Measurements from ENCODE around the gene NHERF1. TPM values are rescaled to one million over a fixed set of nuclear protein-coding genes. Genes with fewer than 3 reads are reported as not detected.

NHERF1 gene
- total and polyA plus RNA-seq, 2 of the 13 experiments (the other 11 are each of a cell fraction or from before 2014, with no cell fraction given), result 169 to 269 TPM

DNA sequence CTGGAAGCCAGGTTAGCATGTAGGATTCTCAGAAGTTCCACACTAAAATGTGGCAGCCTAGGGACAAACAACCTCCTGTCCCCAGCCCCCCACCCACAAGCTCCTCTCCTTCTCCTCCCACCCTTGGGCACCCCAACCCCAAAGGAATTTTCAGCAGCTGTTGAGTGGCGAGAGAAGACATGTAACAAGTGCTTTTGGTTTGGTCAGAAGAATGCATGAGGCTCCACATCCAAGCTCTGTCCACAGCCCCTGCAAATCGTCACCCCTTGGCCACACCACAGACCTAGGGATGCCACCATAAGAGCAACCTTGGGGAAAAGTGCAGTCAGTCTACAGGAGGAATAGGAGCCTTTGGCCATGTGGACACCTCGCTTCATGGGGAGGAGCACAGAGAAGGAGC lies 23.3 kb upstream of the NHERF1 start:
- Histone ChIP-seq H3K27ac (ENCODE audit: extremely low read length, insufficient read depth, low read length) (no peak overlapping the region), H3K4me2 (ENCODE audit: low read depth, low read length) (no peak overlapping the region), H3K4me1 (ENCODE audit: insufficient read depth, low read length) (no peaks in the 10 kb centered on the region), H3K4me3 (replicated peaks in 1 of 3; ENCODE audit: insufficient read depth in 1 of 3, low read depth in 2 of 3, low read length in 3 of 3) (no peak overlapping the region), H3K27me3 (ENCODE audit: control insufficient read depth in 1 of 2, insufficient read depth in 2 of 2, low read length in 2 of 2) (peaks cover 2 to 8% of the 10 kb centered on the region in 2 experiments; a peak in 2 of 5 replicates), H3K9me3 (ENCODE audit: low read length) (peaks cover 9% of the 10 kb centered on the region; the same call in 1 of the 2 replicates), H3K9ac (ENCODE audit: insufficient read depth, low read depth, low read length) (no peak overlapping the region), H2AFZ (ENCODE audit: low read length) (no peak overlapping the region), H3K36me3 (replicated peaks in 1 of 2; ENCODE audit: control insufficient read depth in 1 of 2, insufficient read depth in 2 of 2, low read length in 2 of 2) (no peaks in the 10 kb centered on the region), H3K79me2 (ENCODE audit: insufficient read depth, low read length) (no peaks in the 10 kb centered on the region), H4K20me1 (ENCODE audit: insufficient read depth, low read length) (no peaks in the 10 kb centered on the region)
- ATAC-seq, result no peak
- no peak for DNase-seq (ENCODE audit: low spot score)
- POLR2A ChIA-PET, result no interaction called here
- no TSS peak for BruUV-seq (replicated peaks)
- intact Hi-C loops (cut with micrococcal nuclease; ENCODE audit: unreplicated experiment), result no loop called here
- CTCF ChIA-PET (ENCODE audit: low intra/inter-chr PET ratio, low total read pairs), result no interaction called here
- TF ChIP-seq GATA4 (IDR thresholded peaks at IDR 0.05; ENCODE audit: borderline replicate concordance, low read depth) (no peak), ZMAT3 (CRISPR knock-in tag; conservative IDR thresholded peaks at IDR 0.05) (no peak), SAFB2 (CRISPR knock-in tag; IDR thresholded peaks at IDR 0.05; ENCODE audit: borderline replicate concordance, low read depth) (no peak), SMARCE1 (IDR thresholded peaks at IDR 0.05; ENCODE audit: borderline replicate concordance) (no peak), STAT5B (CRISPR knock-in tag; IDR thresholded peaks at IDR 0.05) (no peak), JUND (CRISPR knock-in tag; IDR thresholded peaks at IDR 0.05) (no peak), KMT2B (CRISPR knock-in tag; IDR thresholded peaks at IDR 0.05) (no peak)
- no peak for FAIRE-seq
- WGBS (ENCODE audit: low lambda C conversion rate), result 18% methylated on average over 3 of the region's 3 CpGs
- in situ Hi-C loops (cut with HindIII; ENCODE audit: extremely low pct_ligation_motif_present, low pct_unique_long_range_greater_than_20kb), result no loop called here

DNA sequence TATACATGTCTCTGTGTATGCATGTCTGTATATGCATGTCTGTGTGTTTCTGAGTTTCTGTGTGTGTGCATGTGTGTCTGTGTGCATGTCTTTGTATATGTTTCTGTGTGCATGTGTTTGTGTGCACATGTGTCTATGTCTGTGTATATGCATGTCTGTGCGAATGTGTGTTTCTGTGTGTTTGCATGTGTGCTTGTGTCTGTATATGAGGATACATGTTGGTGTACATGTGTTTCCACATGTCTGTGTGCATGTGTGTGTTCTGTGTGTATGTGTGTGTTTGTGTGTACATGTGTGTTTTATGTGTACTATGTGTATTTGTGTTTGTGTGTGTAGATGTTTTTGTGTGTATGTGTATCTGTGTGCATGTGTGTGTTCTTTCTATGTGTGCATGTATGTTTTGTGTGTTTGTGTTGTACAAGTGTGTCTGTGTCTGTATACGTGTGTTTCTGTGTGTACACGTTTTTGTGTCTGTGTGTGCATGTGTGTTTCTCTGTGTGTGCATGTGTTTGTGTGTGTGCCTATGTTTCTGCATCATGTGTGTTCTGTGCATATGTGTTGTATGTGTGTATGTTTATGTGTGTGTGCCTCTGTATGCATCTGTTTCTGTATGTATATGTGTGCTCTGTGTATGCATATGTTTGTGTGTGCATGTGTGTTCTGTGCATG lies 20.3 kb upstream of the NHERF1 start:
- H4K20me1 ChIP-seq (ENCODE audit: insufficient read depth, low read length), result no peaks in the 10 kb centered on the region
- H3K4me3 ChIP-seq (replicated peaks in 1 of 3; ENCODE audit: insufficient read depth in 1 of 3, low read depth in 2 of 3, low read length in 3 of 3), result no peak overlapping the region
- 46% methylated on average over 3 of the region's 3 CpGs for WGBS (ENCODE audit: low lambda C conversion rate)
- no peak overlapping the region for H2AFZ ChIP-seq (ENCODE audit: low read length)
- H3K4me1 ChIP-seq (ENCODE audit: insufficient read depth, low read length), result no peaks in the 10 kb centered on the region
- in situ Hi-C loops (cut with HindIII; ENCODE audit: extremely low pct_ligation_motif_present, low pct_unique_long_range_greater_than_20kb), result no loop called here
- H3K9me3 ChIP-seq (ENCODE audit: low read length), result peaks cover 9% of the 10 kb centered on the region; the same call in 1 of the 2 replicates
- no peak overlapping the region for H3K9ac ChIP-seq (ENCODE audit: insufficient read depth, low read depth, low read length)
- FAIRE-seq (peak; percentile 75), ATAC-seq (no peak), DNase-seq (ENCODE audit: low spot score) (no peak)
- ChIA-PET CTCF (ENCODE audit: low intra/inter-chr PET ratio, low total read pairs) (no interaction called here), POLR2A (no interaction called here)
- no peaks in the 10 kb centered on the region for H3K36me3 ChIP-seq (replicated peaks in 1 of 2; ENCODE audit: control insufficient read depth in 1 of 2, insufficient read depth in 2 of 2, low read length in 2 of 2)
- BruUV-seq (replicated peaks), result no TSS peak
- TF ChIP-seq, protein P1, sequence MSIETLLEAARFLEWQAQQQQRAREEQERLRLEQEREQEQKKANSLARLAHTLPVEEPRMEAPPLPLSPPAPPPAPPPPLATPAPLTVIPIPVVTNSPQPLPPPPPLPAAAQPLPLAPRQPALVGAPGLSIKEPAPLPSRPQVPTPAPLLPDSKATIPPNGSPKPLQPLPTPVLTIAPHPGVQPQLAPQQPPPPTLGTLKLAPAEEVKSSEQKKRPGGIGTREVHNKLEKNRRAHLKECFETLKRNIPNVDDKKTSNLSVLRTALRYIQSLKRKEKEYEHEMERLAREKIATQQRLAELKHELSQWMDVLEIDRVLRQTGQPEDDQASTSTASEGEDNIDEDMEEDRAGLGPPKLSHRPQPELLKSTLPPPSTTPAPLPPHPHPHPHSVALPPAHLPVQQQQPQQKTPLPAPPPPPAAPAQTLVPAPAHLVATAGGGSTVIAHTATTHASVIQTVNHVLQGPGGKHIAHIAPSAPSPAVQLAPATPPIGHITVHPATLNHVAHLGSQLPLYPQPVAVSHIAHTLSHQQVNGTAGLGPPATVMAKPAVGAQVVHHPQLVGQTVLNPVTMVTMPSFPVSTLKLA (IDR thresholded peaks at IDR 0.05), result peak; percentile 96
- peak; percentile 76; the same call in 1 of the 2 replicates for TF ChIP-seq ZNF207 (IDR thresholded peaks at IDR 0.05; ENCODE audit: borderline replicate concordance)
- no peak for TF ChIP-seq ZNF598 (CRISPR knock-in tag; IDR thresholded peaks at IDR 0.05; ENCODE audit: borderline replicate concordance)
- no peak for TF ChIP-seq EP300 (IDR thresholded peaks at IDR 0.05; ENCODE audit: low read depth in 2 of 2, low read length in 2 of 2)
- no peak for TF ChIP-seq EP300 (CRISPR knock-in tag; IDR thresholded peaks at IDR 0.05; ENCODE audit: borderline replicate concordance)
- intact Hi-C loops (cut with micrococcal nuclease; ENCODE audit: unreplicated experiment), result no loop called here
- H3K27ac ChIP-seq (ENCODE audit: extremely low read length, insufficient read depth, low read length), result no peak overlapping the region
- peaks cover 3 to 22% of the 10 kb centered on the region in 2 experiments; a peak in 4 of 5 replicates for H3K27me3 ChIP-seq (ENCODE audit: control insufficient read depth in 1 of 2, insufficient read depth in 2 of 2, low read length in 2 of 2)
- H3K4me2 ChIP-seq (ENCODE audit: low read depth, low read length), result no peak overlapping the region
- H3K79me2 ChIP-seq (ENCODE audit: insufficient read depth, low read length), result no peaks in the 10 kb centered on the region
